Activated B cell treated with CpG ODN at 0.5 μM for 24 hours (primary cell): ENCODE measurements around the gene WNT10A. TPM values are rescaled to one million over a fixed set of nuclear protein-coding genes. Genes with fewer than 3 reads are reported as not detected.

Experiments
- ATAC-seq: fragments of 200-7000 bp; cut with Tn5 transposase; one replicate; pipeline ENCODE4 v1.10.0; 2021; ENCODE audit warnings: low read depth, mild to moderate bottlenecking, moderate library complexity
- CTCF ChIA-PET: fragments of 350-600 bp; sonication (Branson Sonifier 250); formaldehyde crosslinking; loops from one replicate; lab custom pipeline; 2021; ENCODE audit warnings: antibody characterized with exemption; lab: Charles Lee
- POLR2A ChIA-PET: fragments of 350-600 bp; sonication (Branson Sonifier 250); formaldehyde crosslinking; loops from one replicate; lab custom pipeline; 2021; ENCODE audit warnings: antibody characterized with exemption; lab: Charles Lee
- DNase-seq: peaks from one replicate; pipeline ENCODE4 v3.0.0; 2022
- H3K27ac Mint-ChIP-seq: one replicate; pipeline ENCODE4 v1.8.0; 2020; ENCODE audit warnings: mixed read lengths
- H3K27me3 Mint-ChIP-seq: one replicate; pipeline ENCODE4 v1.8.0; 2021; ENCODE audit warnings: mixed read lengths
- H3K36me3 Mint-ChIP-seq: one replicate; pipeline ENCODE4 v1.8.0; 2021; ENCODE audit warnings: low read depth, mixed read lengths
- H3K4me1 Mint-ChIP-seq: one replicate; pipeline ENCODE4 v1.8.0; 2021; ENCODE audit warnings: mixed read lengths
- H3K4me3 Mint-ChIP-seq: one replicate; pipeline ENCODE4 v1.8.0; 2020; ENCODE audit warnings: mild to moderate bottlenecking, mixed read lengths
- H3K9me3 Mint-ChIP-seq: one replicate; pipeline ENCODE4 v1.8.0; 2020; ENCODE audit warnings: mixed read lengths
- intact Hi-C: fragments of 100-400 bp; cut with micrococcal nuclease; formaldehyde crosslinking; loops from one replicate; pipeline ENCODE4 v1.15.1; 2024
- total RNA-seq: library from RNA; stranded (reverse); gene quantifications from 2 replicates; pipeline ENCODE4 v1.2.3, GENCODE V29; 2022
- TF ChIP-seq, protein P1 (sequence below): fragments of 200-600 bp; IDR thresholded peaks from one replicate; pipeline ENCODE4 v1.8.0; 2022; ENCODE audit warnings: antibody characterized with exemption, mild to moderate bottlenecking

Gene WNT10A
- total RNA-seq, 1 donor from 2014 or later, result 31.8 TPM

DNA sequence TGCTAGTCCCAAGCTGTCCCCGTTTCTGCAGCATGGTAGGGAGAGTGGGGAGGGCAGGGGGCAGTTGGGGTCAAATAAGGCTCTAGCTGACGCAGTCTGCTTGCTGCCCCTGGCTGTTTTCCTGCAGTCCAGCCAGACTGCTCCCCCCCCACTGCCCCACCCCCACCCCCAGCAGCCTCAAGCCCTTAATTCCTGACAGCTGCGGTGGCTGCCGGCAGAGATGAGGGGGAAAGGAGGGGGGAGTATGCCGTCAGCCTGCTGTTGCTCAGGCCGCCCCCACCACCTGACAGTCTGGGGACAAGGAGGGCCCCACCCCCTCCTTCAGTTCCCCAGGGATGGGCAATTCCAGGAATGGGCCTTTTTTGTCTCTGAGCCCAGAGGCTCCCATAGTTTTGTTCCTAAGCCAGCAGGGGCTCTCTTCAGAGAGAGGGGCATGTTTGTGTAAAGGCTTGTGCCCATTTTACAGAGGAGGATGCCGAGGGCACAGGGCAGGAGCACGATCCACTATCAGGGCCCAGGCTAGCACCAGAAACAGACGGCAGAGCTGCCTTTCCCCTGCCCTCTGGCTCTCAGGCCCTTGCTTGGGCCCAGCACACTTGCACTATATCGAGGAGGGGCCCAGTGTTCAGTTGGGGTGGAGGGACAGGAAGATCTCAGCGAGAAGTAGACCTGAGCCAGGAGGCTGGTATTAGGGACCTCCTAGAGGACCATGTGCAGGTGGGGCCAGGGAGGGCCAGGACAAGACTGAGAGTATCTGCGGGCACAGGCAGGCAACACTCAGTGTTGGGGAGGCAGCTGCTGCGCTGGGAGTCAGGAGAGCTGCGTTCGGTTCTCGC is 1.5 kb upstream of the WNT10A start:
- intact Hi-C loops, result no loop called here
- no peak for DNase-seq
- ChIA-PET CTCF (interaction anchor here (1.3 to 21.7 kb wide), 3 partner anchors 8 to 101 kb away, joined by 5 to 1062 read pairs (median 5); no protein-coding TSS in a partner anchor), POLR2A (interaction anchor here (1.2 to 20.0 kb wide), 5 partner anchors 8 to 400 kb away, joined by 3 to 969 read pairs (median 4); partner anchors contain the start of gene DNAJB2)
- Mint-ChIP-seq H3K4me3 (peak overlapping the region; percentile 90), H3K4me1 (peaks cover 57% of the 10 kb centered on the region), H3K27me3 (peaks cover 6% of the 10 kb centered on the region), H3K9me3 (no peaks in the 10 kb centered on the region), H3K27ac (peak overlapping the region; percentile 92), H3K36me3 (peaks cover 4% of the 10 kb centered on the region)
- no peak for ATAC-seq
- TF ChIP-seq, protein P1, sequence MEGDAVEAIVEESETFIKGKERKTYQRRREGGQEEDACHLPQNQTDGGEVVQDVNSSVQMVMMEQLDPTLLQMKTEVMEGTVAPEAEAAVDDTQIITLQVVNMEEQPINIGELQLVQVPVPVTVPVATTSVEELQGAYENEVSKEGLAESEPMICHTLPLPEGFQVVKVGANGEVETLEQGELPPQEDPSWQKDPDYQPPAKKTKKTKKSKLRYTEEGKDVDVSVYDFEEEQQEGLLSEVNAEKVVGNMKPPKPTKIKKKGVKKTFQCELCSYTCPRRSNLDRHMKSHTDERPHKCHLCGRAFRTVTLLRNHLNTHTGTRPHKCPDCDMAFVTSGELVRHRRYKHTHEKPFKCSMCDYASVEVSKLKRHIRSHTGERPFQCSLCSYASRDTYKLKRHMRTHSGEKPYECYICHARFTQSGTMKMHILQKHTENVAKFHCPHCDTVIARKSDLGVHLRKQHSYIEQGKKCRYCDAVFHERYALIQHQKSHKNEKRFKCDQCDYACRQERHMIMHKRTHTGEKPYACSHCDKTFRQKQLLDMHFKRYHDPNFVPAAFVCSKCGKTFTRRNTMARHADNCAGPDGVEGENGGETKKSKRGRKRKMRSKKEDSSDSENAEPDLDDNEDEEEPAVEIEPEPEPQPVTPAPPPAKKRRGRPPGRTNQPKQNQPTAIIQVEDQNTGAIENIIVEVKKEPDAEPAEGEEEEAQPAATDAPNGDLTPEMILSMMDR, result no peak

DNA sequence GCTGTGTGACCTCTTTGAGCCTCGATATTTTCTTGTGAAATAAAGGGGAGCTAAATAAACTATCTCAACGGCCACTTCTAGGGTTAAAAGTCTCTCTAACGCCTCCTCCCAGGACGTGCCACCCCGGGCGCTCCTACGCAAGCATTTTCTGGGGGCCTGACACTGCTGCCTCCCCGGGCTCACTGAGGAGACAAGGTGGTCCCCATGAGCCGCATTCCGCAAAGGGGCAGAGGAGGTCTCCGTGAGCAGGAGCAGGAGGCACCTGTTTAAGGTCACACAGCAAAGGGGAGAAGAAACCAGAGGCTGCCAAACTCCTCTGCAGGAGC is 913 bp upstream of the WNT10A start:
- CTCF ChIA-PET, result interaction anchor here (1.3 to 21.7 kb wide), 3 partner anchors 8 to 100 kb away, joined by 5 to 1062 read pairs (median 5); no protein-coding TSS in a partner anchor
- Mint-ChIP-seq H3K27ac (peak overlapping the region; percentile 92), H3K27me3 (peaks cover 3% of the 10 kb centered on the region), H3K36me3 (peaks cover 4% of the 10 kb centered on the region), H3K9me3 (no peaks in the 10 kb centered on the region), H3K4me3 (peak overlapping the region; percentile 90), H3K4me1 (peaks cover 62% of the 10 kb centered on the region)
- TF ChIP-seq, protein P1, result no peak
- no peak for ATAC-seq
- POLR2A ChIA-PET, result interaction anchor here (0.6 to 20.0 kb wide), 11 partner anchors 8 to 508 kb away, joined by 3 to 969 read pairs (median 3); partner anchors contain the start of genes CNPPD1, DNAJB2 and DNPEP
- intact Hi-C loops, result loop anchor here (1.0 to 5.0 kb wide), 6 partner anchors 13 to 662 kb away; partner anchors contain the start of genes ARPC2, CNPPD1, DNAJB2 and TTLL4
- DNase-seq, result no peak

DNA sequence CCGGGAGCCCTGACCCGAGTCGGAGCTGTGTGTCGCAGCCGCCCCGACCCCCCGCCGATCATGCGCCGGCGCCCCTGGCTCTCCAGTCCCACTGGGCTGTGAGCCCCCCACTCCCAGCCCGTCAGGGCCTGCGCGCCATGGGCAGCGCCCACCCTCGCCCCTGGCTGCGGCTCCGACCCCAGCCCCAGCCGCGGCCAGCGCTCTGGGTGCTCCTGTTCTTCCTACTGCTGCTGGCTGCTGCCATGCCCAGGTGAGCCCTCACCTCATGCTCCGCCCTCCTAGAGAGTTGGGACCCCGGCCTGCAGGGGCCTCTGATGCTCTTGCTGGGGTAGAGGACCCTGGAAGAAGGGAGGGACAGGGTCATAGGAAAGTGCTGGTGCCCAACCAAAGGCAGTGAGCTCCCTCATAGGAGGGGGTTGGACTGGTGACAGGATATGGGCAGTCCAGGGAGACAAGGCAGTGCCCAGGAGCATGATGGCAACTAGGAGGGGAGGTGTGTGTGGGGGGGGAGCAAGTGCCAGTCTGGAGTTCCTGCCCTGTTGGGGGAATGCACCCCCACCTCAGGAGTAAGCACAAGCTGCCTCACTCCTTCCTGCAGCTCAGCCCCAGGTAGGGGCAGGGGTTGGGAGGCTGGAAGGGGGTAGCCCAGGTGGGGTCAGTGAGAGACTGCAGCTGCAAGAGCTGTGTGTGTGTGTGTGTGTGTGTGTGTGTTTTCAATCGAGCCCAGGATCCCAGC is 375 bp downstream of the WNT10A start:
- Mint-ChIP-seq H3K4me3 (peak overlapping the region; percentile 88), H3K36me3 (peaks cover 4% of the 10 kb centered on the region), H3K27ac (peak overlapping the region; percentile 89), H3K4me1 (peaks cover 74% of the 10 kb centered on the region), H3K27me3 (peaks cover 3% of the 10 kb centered on the region), H3K9me3 (no peaks in the 10 kb centered on the region)
- TF ChIP-seq, protein P1, result no peak
- ChIA-PET CTCF (interaction anchor here (1.2 to 21.7 kb wide), 2 partner anchors 18 to 239 kb away, joined by 3 to 1062 read pairs; no protein-coding TSS in a partner anchor), POLR2A (interaction anchor here (0.5 to 20.0 kb wide), 9 partner anchors 9 to 666 kb away, joined by 3 to 969 read pairs (median 3); partner anchors contain the start of gene CNPPD1)
- DNase-seq (no peak), ATAC-seq (no peak)
- intact Hi-C loops, result loop anchor here (1.0 to 5.0 kb wide), 6 partner anchors 11 to 664 kb away; partner anchors contain the start of genes ARPC2, CNPPD1, DNAJB2 and TTLL4

DNA sequence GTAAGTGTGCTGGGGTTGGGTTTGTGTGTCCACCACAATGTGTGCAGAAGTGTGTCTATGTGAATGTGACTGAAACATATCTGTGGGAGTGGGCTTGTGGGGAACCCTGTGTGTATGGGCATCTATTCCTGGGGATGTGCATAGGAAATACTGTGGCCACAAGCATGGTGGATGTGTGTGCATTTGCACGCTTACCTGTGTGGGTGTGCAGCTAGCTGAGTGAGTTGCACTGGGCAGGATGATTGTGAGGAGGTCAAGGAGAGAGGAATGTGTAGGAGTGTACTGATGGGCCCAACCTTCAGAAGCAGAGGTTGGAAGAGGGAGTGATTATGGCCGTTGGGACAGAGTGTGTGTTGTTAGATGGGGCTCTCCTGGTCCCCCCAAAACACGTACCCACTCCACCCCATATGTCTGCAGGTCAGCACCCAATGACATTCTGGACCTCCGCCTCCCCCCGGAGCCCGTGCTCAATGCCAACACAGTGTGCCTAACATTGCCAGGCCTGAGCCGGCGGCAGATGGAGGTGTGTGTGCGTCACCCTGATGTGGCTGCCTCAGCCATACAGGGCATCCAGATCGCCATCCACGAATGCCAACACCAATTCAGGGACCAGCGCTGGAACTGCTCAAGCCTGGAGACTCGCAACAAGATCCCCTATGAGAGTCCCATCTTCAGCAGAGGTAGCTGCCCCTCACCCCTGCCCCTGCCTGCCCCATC is 1.2 kb downstream of the WNT10A start:
- Mint-ChIP-seq H3K27ac (peak overlapping the region; percentile 89), H3K27me3 (no peaks in the 10 kb centered on the region), H3K4me1 (peaks cover 78% of the 10 kb centered on the region), H3K9me3 (no peaks in the 10 kb centered on the region), H3K36me3 (peaks cover 4% of the 10 kb centered on the region), H3K4me3 (peak overlapping the region; percentile 88)
- no peak for DNase-seq
- intact Hi-C loops, result loop anchor here (2.0 to 5.0 kb wide), 2 partner anchors 295 to 665 kb away; partner anchors contain the start of genes ARPC2 and CNPPD1
- no peak for ATAC-seq
- POLR2A ChIA-PET, result interaction anchor here (20.0 kb wide), 1 partner anchor 11 kb away, joined by 969 read pairs; no protein-coding TSS in a partner anchor
- CTCF ChIA-PET, result interaction anchor here (1.2 to 21.7 kb wide), 2 partner anchors 17 to 238 kb away, joined by 3 to 1062 read pairs; no protein-coding TSS in a partner anchor
- TF ChIP-seq, protein P1, result no peak
